ENCODE measurements around the gene ZNF646.
"Not testable (repeated sequence)": the region's sequence is repeated elsewhere in the genome, so short reads cannot be mapped to it uniquely, and the experiment has no call there.

The ZNF646 gene

DNA sequence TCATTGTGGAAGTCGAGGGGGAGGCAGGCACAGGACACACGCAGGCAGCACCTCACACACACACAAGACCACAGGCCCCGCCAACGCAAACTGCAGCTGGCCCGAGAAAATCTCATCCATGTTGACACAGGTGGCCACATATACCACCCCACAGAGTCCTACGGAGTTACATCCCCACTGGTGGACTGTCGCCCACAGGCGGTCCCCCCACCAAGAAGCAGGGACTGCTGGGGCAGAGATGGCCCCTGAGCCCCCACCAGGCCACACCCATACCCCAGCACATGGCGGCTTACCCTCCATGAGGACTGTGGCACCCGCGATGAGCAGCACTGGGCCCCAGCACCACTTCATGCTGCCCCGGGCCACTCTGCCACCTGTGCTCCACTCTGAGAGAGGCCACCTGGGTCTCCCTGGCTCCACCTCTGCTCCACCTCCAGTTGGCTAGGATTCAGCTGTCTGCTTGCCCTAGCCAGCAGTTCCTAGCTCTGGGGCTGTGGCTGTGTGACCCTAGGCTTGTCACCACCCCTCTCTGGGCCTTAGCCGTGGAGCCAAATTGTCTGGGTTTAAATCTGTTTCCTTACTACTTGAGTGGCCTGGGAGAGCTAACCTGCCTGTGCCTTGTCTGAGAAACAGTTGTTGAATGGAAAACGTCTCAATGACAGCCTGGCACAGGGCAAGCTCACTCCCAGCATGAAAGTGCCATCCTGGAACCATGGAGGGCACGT is 14.4 kb downstream of the ZNF646 start, which contains the start of gene PRSS53:
Gene PRSS53, minus strand, starts transcription at position 485 of the 725 bp plus-strand sequence. Its CDS starts 134 bp downstream, at position 351.
- H3K4me1 ChIP-seq (ENCODE audit: control insufficient read depth, insufficient read depth, low read length), result no peaks in the 10 kb centered on the region
- no peaks in the 10 kb centered on the region for H3K27me3 ChIP-seq (ENCODE audit: control insufficient read depth, insufficient read depth, low read length)
- H3K27ac ChIP-seq (ENCODE audit: low read depth, low read length), result no peak within 1 kb of the TSS
- no peak within 1 kb of the TSS for H3K9ac ChIP-seq (ENCODE audit: low read length)
- H3K36me3 ChIP-seq (ENCODE audit: control insufficient read depth, insufficient read depth, low read length), result peaks cover 14% of the 10 kb centered on the region
- H3K4me3 ChIP-seq (ENCODE audit: low read length), result no peak within 1 kb of the TSS

DNA sequence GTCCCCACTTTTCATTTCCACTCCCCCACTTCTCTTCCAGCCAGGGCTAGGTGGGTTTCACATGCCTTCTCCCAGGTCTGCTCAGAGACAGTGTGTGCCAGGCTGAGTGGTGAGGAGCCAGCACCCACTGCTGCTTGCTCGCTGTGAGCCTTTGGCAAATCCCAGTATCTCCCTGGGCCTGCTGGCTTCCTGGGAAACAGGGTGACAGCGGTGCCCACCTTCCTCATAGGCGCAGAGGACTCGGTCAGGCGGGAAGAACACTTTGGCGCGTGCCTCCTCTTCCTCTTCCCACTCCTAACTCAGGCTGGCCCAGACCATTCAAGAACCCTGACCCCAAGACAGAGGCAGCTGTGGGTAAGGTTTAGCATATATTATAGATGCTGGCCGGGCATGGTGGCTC is 15.0 kb downstream of the ZNF646 start:
- H3K27ac ChIP-seq (ENCODE audit: low read depth, low read length), result no peak overlapping the region
- H3K9ac ChIP-seq (ENCODE audit: low read length), result no peak overlapping the region
- no peak overlapping the region for H3K4me3 ChIP-seq (ENCODE audit: low read length)
- no peaks in the 10 kb centered on the region for H3K4me1 ChIP-seq (ENCODE audit: control insufficient read depth, insufficient read depth, low read length)
- H3K27me3 ChIP-seq (ENCODE audit: control insufficient read depth, insufficient read depth, low read length), result no peaks in the 10 kb centered on the region
- peaks cover 9% of the 10 kb centered on the region for H3K36me3 ChIP-seq (ENCODE audit: control insufficient read depth, insufficient read depth, low read length)

DNA sequence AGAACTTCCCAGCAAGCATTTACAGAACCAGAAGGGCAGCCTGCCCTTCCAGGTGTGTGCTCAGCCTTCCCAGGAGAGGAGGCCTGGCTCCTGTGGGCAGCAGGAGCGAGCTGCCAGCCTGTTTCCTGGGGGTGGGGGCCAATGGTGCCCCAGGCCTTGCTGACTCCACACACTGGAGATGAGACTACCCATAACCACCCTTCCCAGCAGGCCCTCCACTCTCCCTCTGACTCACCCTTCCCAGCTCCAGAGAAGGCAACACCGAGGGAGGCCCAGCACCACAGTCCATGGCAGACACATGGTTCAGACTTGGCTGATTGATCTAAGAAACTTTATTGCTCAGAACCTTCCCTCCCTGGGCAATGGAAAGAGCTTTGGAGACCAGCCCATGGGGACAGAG is 16.3 kb downstream of the ZNF646 start:
- Histone ChIP-seq H3K27ac (ENCODE audit: low read depth, low read length) (no peak overlapping the region), H3K9ac (ENCODE audit: low read length) (no peak overlapping the region), H3K4me1 (ENCODE audit: control insufficient read depth, insufficient read depth, low read length) (no peaks in the 10 kb centered on the region), H3K27me3 (ENCODE audit: control insufficient read depth, insufficient read depth, low read length) (no peaks in the 10 kb centered on the region), H3K4me3 (ENCODE audit: low read length) (no peak overlapping the region), H3K36me3 (ENCODE audit: control insufficient read depth, insufficient read depth, low read length) (peaks cover 9% of the 10 kb centered on the region)

DNA sequence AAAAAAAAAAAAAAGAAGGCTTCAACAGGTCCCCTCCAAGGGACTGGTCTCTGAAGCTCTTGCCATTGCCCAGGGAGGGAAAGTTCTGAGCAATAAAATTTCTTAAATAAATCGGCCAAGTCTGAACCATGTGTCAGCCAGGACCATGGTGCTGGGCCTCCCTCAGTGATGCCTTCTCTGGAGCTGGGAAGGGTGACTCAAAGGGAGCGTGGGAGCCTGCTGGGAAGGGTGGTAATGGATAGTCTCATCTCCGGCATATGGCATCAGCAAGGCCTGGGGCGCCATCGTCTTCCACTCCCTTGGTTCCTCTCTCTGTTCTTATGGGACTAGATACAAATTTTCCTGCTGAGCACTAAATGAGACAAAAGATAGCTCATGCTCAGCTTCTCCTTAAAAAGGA is 18.1 kb downstream of the ZNF646 start:
- Histone ChIP-seq H3K27ac (ENCODE audit: low read depth, low read length) (no peak overlapping the region), H3K4me1 (ENCODE audit: control insufficient read depth, insufficient read depth, low read length) (no peaks in the 10 kb centered on the region), H3K9ac (ENCODE audit: low read length) (no peak overlapping the region), H3K27me3 (ENCODE audit: control insufficient read depth, insufficient read depth, low read length) (no peaks in the 10 kb centered on the region), H3K36me3 (ENCODE audit: control insufficient read depth, insufficient read depth, low read length) (peaks cover 6% of the 10 kb centered on the region), H3K4me3 (ENCODE audit: low read length) (no peak overlapping the region)

DNA sequence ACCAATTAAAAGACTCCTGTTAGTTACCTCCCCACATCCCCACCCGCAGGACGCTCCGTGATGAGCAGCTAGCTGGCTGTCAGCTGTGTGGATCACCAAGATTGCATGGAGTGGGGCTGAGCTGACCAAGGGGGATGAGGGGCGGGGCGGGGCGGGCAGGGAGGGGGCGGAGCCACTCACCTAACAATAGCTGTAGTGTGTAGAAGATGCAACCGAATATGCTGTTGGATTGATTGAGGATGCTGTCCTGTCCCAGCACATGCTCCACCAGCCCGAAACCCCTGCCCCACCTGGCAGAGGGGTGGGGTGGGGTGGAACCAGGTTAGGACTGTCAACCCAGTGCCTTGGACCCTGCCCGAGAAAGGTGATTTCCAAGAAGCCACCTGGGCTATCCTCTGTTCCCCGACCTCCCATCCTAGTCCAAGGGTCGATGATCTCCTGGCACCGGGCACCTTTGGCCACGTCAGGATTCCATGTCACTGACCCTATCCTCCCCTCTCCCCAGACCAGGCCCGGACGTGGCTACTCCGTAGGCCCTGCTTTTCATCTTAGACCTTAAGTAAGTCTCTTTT is 19.0 kb downstream of the ZNF646 start:
- Histone ChIP-seq H3K9ac (ENCODE audit: low read length) (no peak overlapping the region), H3K4me1 (ENCODE audit: control insufficient read depth, insufficient read depth, low read length) (no peaks in the 10 kb centered on the region), H3K27ac (ENCODE audit: low read depth, low read length) (no peak overlapping the region), H3K36me3 (ENCODE audit: control insufficient read depth, insufficient read depth, low read length) (peaks cover 6% of the 10 kb centered on the region), H3K4me3 (ENCODE audit: low read length) (no peak overlapping the region), H3K27me3 (ENCODE audit: control insufficient read depth, insufficient read depth, low read length) (no peaks in the 10 kb centered on the region)

DNA sequence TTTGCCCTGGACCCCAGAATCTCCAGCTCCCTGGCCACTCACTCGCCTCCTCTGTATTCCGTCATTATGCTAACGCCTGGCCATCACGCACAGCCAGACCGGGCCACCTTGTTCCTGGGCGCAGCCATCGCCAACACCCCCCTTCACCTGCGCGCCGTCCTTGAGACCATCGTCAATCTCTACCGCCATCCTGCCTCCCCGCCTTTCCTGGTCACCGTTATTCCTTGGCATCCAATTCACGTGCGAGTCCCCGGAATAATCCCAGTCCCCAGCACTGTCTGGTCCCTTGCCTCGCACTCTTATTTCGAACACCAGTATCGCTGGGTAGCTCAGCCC is 19.8 kb downstream of the ZNF646 start:
- Histone ChIP-seq H3K4me3 (ENCODE audit: low read length) (peak overlapping the region; percentile 94), H3K27me3 (ENCODE audit: control insufficient read depth, insufficient read depth, low read length) (no peaks in the 10 kb centered on the region), H3K27ac (ENCODE audit: low read depth, low read length) (peak overlapping the region; percentile 82), H3K36me3 (ENCODE audit: control insufficient read depth, insufficient read depth, low read length) (peaks cover 6% of the 10 kb centered on the region), H3K9ac (ENCODE audit: low read length) (peak overlapping the region; percentile 83), H3K4me1 (ENCODE audit: control insufficient read depth, insufficient read depth, low read length) (no peaks in the 10 kb centered on the region)

DNA sequence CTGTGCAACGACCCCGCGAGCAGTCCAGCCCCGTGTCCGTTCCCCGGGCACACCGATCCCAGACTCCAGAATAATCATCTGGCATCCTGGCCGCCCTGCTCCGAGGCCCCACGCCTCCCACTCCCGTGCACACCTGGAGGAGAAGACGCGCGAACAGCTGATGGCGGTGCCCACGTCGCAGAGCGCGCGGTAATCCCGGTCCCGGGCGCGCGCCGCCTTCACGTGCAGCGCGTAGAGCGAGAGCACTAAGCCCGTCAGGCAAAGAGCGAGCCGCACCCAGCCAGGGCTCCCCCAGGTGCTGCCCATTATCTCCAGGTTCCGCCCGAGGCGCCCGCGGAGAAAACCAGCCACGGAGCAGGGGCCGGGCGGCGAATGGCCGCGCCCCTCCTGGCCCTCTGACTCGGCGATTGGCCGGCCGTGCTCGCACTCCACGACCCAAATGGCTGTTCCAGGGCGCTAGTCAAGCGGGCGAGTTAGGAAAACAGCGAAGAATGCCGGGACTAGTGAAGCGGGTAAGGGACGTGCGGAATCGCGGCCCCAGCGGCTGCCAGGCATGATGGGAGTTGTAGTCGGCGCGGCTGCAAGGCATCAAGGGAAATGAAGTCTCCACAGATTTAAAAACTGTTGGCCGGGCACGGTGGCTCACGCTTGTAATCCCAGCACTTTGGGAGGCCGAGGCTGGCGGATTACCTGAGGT is 20.4 kb downstream of the ZNF646 start, which contains the start of gene VKORC1:
Gene VKORC1, minus strand, starts transcription at position 374 of the 697 bp plus-strand sequence. Its CDS starts 68 bp downstream, at position 306.
- Histone ChIP-seq H3K4me3 (ENCODE audit: low read length) (peak within 1 kb of the TSS; percentile 94), H3K27me3 (ENCODE audit: control insufficient read depth, insufficient read depth, low read length) (no peaks in the 10 kb centered on the region), H3K4me1 (ENCODE audit: control insufficient read depth, insufficient read depth, low read length) (no peaks in the 10 kb centered on the region), H3K27ac (ENCODE audit: low read depth, low read length) (peak within 1 kb of the TSS; percentile 82), H3K9ac (ENCODE audit: low read length) (peak within 1 kb of the TSS; percentile 83), H3K36me3 (ENCODE audit: control insufficient read depth, insufficient read depth, low read length) (peaks cover 6% of the 10 kb centered on the region)

DNA sequence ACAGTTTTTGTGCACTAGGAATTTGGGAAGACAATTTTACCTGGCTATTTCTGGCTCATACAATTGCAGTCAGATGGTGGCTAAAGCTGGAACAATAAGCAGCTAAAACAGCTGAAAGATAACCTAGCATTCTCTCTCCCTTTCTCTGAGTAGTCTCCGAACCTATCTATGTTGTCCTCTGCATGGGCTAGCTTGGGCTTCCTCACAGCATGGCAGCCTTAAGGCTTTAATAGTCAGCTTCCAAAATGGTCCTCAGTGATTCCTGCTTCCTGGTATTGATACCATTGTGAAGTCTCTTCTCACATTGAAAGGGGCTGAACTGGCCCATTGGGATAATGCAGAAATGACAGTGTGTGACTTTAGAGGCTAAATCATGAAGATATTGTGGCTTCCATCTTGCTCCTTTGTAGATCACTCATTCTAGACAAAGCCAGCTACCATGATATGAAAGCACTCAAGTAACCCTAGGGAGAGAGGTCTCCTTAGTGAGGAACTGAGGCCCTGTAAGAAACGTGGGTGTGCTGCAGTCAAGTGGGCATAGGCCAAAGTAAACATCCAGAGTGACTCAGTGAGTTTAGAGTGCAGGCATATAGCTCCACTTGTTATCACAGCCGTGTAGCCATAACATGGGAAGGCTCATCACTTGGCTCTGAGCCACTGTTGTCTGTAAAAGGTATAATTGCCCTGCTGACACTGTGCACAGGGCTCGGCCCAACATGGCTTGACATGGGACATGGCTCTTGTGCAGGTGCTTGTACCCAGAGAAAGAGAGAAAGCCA is 25.8 kb downstream of the ZNF646 start:
- no peaks in the 10 kb centered on the region for H3K36me3 ChIP-seq (ENCODE audit: control insufficient read depth, insufficient read depth, low read length)
- no peak overlapping the region for H3K9ac ChIP-seq (ENCODE audit: low read length)
- H3K27me3 ChIP-seq (ENCODE audit: control insufficient read depth, insufficient read depth, low read length), result no peaks in the 10 kb centered on the region
- H3K4me1 ChIP-seq (ENCODE audit: control insufficient read depth, insufficient read depth, low read length), result no peaks in the 10 kb centered on the region
- H3K4me3 ChIP-seq (ENCODE audit: low read length), result no peak overlapping the region
- H3K27ac ChIP-seq (ENCODE audit: low read depth, low read length), result no peak overlapping the region

DNA sequence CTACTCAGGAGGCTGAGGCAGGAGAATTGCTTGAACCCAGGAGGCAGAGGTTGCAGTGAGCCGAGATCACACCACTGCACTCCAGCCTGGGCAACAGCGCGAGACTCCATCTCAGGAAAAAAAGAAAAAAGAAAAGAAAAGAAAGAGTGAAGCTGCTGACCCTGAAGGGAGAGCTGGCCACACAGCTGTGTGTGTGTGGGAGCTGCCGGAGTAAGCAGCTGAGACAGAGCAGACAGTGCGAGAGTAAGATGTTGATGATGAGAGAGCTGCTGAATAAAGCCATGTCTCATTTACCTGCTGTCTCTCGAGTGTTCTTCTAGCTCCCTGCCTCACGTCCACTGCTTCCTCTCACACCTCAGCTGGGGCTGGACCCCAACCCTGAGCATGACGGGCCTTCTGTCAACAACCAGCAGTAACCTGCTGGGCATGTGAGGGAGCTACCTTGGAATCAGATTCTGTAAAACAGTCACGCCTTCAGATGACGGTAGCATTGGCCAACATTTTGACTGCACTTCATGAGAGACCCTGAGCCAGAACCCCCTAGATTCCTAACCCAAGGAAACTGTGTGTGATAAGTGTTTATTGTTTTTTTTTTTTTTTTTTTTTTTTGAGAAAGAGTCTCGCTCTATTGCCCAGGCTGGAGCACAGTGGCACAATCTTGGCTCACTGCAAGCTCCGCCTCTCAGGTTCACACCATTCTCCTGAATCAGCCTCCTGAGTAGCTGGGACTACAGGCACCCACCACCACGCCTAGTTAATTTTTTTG is 26.8 kb downstream of the ZNF646 start:
- not testable (repeated sequence) for H3K36me3 ChIP-seq (ENCODE audit: control insufficient read depth, insufficient read depth, low read length); H3K27me3 ChIP-seq (ENCODE audit: control insufficient read depth, insufficient read depth, low read length); H3K27ac ChIP-seq (ENCODE audit: low read depth, low read length); H3K4me1 ChIP-seq (ENCODE audit: control insufficient read depth, insufficient read depth, low read length); H3K9ac ChIP-seq (ENCODE audit: low read length); H3K4me3 ChIP-seq (ENCODE audit: low read length)

DNA sequence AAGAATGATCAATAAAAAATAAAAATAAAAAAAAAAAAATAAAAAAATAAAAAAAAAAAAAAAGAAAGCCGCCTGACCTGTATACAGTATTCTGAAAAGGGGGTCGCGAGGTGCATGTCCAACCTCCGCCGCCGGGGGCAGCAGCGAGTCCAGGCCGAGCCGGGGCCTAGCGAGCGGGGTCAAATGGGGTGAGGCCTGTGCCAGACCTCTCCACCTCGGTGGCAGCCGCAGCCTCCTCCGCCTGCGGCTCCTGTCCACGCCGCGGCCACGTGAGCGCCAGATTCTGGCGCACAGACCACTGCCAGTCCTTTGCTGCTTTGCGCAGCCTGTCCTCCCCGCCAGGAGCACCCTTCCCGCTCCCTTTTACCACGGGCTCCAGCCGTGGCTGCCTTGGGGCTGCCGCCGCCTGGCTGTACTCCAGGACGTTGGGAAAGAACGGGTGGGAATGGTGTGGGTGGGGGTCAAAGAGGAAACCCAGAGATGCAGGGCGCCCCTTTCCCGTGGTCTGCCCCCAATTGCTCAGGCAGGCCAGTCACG is 31.5 kb downstream of the ZNF646 start:
- H3K36me3 ChIP-seq (ENCODE audit: control insufficient read depth, insufficient read depth, low read length), result peaks cover 15% of the 10 kb centered on the region
- H3K27ac ChIP-seq (ENCODE audit: low read depth, low read length), result peak overlapping the region; percentile 55
- no peaks in the 10 kb centered on the region for H3K27me3 ChIP-seq (ENCODE audit: control insufficient read depth, insufficient read depth, low read length)
- peak overlapping the region; percentile 44 for H3K4me3 ChIP-seq (ENCODE audit: low read length)
- peaks cover 3% of the 10 kb centered on the region for H3K4me1 ChIP-seq (ENCODE audit: control insufficient read depth, insufficient read depth, low read length)
- H3K9ac ChIP-seq (ENCODE audit: low read length), result no peak overlapping the region

DNA sequence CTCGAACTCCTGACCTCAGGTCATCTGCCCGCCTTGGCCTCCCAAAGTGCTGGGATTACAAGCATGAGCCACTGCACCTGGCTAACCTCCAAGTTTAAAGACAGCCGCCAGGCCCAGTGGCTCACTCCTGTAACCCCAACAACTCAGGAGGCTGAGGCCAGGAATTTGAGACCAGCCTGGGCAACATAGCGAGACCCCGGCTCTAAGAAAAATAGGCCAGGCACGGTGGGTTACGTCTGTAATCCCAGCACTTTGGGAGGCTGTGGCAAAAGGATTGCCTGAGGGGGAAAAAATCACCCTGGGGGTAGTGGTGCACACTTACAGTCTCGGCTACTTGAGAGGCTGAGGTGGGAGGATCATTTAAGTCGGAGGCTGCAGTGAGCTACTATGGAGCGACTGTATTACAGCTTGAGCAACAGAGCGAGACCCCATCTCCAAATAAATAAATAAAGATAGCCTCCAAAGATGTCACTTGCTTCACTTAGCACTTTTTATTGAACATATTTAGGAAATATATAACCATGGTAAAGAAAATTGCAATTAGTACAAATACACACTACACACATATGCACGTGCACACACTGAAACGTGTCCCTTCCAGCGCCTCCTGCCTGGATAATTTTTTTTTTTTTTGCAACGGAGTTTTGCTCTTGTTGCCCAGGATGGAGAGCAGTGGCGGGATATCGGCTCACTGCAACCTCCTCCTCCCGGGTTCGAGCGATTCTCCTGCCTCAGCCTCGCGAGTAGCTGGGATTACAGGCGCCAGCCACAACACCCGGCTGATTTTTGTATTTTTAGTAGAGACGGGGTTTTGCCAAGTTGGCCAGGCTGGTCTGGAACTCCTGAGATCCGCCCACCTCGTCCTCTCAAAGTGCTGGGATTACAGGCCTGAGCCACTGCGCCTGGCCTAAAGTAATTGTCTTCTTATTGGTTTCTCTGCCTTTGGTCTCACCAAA is 32.6 kb downstream of the ZNF646 start:
- Histone ChIP-seq H3K4me3 (ENCODE audit: low read length) (no peak overlapping the region), H3K36me3 (ENCODE audit: control insufficient read depth, insufficient read depth, low read length) (peaks cover 17% of the 10 kb centered on the region), H3K27ac (ENCODE audit: low read depth, low read length) (no peak overlapping the region), H3K4me1 (ENCODE audit: control insufficient read depth, insufficient read depth, low read length) (peaks cover 3% of the 10 kb centered on the region), H3K27me3 (ENCODE audit: control insufficient read depth, insufficient read depth, low read length) (no peaks in the 10 kb centered on the region), H3K9ac (ENCODE audit: low read length) (no peak overlapping the region)

Measured in rectal smooth muscle tissue (tissue), 1 donor.